NCI-H2029 treated with DMSO at 0.1 percent for 48 hours (cell line): ENCODE measurements around the gene ARHGAP28.
"Not testable (repeated sequence)": the region's sequence is repeated elsewhere in the genome, so short reads cannot be mapped to it uniquely, and the experiment has no call there.

Experiments used
- DNase-seq: peaks from one replicate; lab custom pipeline; 2025; lab: John Stamatoyannopoulos, UW

Gene ARHGAP28

GRCh38 chr18:6819332-6819731 lies 89.8 kb downstream of the ARHGAP28 start:
- no peak for DNase-seq

DNA sequence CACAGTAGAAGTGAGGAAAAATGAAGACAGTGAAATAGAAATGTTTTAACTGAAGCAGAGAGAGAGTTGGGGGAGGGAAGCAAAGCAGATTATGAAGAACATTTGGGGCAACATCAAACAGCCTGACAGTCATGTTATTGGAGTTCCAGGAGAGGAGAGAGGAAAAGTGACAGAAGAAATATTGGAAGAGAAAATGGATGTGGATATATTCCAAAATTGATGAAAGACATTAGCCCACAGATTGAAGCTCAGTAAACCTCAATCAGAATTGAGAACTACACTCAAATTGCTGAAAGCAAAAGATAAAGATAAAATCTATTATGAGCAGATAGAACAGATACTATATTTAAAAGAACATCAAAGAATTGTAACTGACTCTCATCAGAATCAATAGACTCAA lies 90.8 kb downstream of the ARHGAP28 start:
- DNase-seq = no peak

- DNase-seq = no peak
Observed at GRCh38 chr18:6821356-6821755, 91.8 kb downstream of the ARHGAP28 start.

- DNase-seq = not testable (repeated sequence)
Observed at GRCh38 chr18:6827161-6827560, 97.6 kb downstream of the ARHGAP28 start.

DNA sequence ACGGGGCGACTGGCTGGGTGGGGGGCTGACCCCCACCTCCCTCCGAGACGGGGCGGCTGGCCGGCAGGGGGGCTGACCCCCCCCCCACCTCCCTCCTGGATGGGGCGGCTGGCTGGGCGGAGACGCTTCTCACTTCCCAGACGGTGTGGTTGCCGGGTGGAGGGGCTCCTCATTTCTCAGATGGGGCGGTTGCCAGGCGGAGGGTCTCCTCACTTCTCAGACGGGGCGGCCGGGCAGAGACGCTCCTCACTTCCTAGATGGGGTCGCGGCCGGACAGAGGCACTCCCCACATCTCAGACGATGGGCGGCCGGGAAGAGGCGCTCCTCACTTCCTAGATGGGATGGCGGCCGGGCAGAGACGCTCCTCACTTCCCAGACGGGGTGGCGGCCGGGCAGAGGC lies 98.0 kb downstream of the ARHGAP28 start:
- DNase-seq = not testable (repeated sequence)

DNA sequence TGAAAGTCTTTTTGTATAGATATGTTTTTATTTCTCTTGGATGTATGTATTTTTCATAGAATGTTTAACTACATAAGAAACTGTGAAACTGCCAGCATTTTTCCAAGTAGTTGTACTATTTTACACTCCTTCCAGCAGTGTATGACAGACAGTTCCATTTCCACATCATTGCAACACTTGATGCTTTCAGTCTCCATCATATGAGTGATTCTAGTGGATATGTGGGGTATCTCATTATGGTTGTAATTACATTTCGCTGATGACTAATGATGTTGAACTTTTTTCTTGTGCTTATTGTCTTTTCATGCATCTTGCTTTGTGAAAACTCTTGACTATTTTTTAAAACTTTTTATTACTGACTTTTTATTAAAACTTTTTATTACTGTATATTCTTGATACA lies 101.4 kb downstream of the ARHGAP28 start:
- no peak for DNase-seq

DNA sequence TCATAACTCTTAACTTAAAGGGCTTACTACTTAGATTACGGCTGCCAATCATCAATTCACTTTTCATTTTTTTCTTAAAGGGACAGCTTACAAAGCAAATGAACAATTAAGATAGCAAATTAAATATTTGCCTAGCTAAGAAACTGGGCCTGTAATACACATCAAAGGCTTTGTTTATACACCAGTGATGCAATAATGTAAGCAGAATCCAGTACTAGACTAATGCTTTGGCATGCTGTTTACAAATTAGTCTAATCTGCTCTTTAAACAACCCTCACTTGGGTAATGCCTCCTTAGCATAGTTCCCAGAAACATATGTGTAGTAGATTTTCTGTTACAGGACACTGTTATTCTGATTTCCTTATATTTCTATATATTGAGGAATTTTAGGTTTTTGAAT lies 105.8 kb downstream of the ARHGAP28 start:
- no peak for DNase-seq

GRCh38 chr18:6836331-6836730 lies 106.8 kb downstream of the ARHGAP28 start:
- DNase-seq = no peak

DNA sequence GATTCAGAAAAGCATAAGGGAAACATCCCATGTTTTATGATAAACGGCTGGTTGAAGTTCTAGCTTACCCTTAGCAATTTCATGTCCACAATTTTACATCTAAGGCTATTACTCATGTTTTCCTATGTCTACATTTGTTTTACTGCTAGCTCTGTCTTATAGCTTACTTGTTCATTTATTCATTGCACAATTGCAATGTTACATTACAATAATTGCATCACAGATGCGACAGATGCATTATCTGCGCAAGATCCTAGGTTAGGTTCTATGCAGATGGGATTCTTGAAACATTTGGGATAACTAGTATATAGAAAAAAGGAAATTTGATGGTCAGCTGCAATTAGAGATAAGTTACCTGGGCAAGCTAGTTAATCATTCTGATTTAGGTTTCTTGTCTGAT lies 108.4 kb downstream of the ARHGAP28 start:
- no peak for DNase-seq

DNA sequence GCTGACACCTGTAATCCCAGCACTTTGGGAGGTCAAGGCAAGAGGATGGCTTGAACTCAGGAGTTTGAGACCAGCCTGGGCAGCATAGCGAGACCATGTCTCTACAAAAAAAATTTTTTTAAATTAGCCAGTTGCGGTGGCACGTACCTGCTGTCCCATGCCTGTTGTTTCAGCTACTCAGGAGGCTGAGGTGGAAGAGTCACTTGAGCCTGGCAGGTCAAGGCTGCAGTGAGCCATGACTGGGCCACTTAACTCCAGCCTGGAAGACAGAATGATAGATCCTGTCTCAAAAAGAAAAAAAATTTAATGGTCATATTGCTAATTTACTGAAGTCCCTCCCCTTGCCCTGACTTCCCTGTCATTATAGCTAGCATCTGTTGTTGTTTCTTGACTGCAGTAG lies 112.6 kb downstream of the ARHGAP28 start:
- no peak for DNase-seq

GRCh38 chr18:6843308-6843707 lies 113.8 kb downstream of the ARHGAP28 start:
- DNase-seq = no peak

GRCh38 chr18:6845521-6845920 lies 116.0 kb downstream of the ARHGAP28 start:
- DNase-seq = not testable (repeated sequence)

- no peak for DNase-seq
Observed at GRCh38 chr18:6850396-6850795, 120.9 kb downstream of the ARHGAP28 start.

DNA sequence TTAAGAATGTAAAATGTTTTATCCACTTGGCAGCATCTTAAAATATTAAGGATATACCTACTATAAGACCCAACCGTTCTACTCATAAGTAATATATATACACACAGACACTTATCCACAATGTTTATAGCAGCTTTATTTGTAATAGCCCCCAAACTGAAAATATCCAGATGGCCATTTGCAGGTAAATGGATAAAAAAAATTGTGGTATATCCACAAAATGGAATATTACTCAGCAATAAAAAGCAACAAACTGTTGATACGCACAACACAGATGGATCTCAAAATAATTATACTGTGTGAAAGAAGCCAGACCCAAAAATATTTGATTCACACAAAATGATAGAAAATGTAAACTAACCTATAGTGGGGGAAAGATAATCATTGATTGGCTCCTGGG lies 122.0 kb downstream of the ARHGAP28 start:
- DNase-seq = no peak

DNA sequence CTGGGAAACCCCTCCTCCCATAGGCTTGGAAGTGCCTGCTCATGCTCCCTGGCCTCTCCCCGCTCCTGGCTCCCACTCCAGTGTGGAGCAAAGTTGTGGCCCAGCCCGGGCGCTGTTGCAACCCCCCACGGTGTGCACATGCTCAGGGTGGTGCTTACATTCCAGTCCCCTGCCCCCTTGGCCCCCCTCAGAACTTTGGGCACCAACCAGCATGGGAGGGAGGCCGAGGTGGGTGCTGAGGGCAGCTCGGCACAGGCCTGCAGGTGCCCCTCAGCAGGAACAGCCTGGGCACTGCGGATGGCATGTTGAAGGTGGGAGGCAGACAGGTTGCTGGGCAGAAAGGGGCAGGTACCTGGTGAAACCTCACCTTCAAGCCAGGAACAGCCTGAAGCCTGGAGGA lies 125.3 kb downstream of the ARHGAP28 start:
- DNase-seq = no peak

DNA sequence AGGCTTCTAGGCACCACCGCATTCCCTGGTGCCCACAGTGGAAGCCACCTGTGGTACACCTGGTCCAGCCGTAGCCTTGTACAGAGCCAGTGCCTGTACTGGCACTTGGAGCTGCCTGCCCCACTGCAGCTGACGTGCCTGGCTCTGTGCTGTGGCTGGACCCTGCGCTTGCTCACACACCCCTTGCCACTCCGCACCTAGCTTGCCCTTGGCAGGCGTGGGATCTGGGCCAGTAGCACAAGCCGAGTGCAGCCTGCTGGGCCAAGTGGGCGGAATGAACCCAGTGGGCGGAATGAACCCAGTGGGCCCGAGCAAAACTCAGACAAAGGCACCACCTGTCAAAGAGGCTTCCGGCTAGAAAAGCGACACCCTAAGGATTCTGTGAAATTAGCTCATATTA lies 126.3 kb downstream of the ARHGAP28 start:
- no peak for DNase-seq

DNA sequence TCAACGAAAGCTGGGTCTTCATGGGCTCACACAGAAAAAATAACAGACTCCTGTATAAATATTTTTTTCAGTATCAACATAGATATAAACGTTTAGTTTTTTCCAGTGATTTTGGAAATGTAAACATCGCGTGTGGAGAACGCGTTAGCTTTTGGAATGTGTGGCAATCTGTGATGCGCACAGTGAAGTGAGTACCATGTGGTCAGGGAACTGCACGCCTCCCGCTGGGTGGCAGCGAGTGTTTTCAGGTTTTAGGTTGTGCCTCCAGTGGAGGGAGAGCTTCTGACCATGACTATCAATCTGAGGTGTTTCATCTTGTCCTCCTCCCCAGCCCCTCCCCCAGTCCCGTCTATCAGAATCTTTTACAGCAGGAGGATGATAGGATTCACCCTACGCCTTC lies 127.8 kb downstream of the ARHGAP28 start:
- DNase-seq = no peak

GRCh38 chr18:6859676-6860422 lies 130.3 kb downstream of the ARHGAP28 start:
- DNase-seq = no peak

DNA sequence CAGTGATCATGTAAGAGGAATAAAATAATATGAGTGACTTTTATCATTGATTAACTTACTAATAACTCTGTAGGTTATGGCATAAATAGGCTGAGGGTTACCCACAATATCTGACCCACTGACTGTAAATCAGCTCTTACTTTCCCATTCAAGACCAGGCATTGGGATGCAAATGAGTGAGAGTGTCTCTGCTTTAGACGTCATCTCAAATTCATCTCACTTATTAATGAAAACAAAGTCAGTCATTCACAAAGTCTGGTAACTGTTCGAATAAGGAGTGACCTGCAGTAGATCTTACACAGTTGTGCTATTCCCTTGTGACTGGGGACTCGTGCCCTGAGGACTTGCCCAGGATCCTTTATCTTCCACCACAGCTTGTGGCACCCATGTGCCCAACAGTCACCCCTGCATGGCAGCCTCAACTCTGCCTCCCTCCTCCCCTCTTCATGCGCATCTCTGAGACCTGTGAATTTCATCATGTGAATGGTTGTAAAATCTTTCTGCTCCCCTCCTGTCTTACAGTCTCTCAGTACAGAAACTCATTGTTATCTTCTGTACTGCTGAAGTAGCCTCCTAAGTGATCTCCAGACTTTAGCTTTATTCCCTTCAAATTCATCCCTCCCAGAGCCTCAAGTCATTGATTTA lies 131.4 kb downstream of the ARHGAP28 start:
- no peak for DNase-seq

GRCh38 chr18:6865251-6865650 lies 135.7 kb downstream of the ARHGAP28 start:
- DNase-seq = no peak

GRCh38 chr18:6866552-6867085 lies 137.1 kb downstream of the ARHGAP28 start:
- DNase-seq = no peak

GRCh38 chr18:6868033-6868432 lies 138.5 kb downstream of the ARHGAP28 start:
- no peak for DNase-seq

DNA sequence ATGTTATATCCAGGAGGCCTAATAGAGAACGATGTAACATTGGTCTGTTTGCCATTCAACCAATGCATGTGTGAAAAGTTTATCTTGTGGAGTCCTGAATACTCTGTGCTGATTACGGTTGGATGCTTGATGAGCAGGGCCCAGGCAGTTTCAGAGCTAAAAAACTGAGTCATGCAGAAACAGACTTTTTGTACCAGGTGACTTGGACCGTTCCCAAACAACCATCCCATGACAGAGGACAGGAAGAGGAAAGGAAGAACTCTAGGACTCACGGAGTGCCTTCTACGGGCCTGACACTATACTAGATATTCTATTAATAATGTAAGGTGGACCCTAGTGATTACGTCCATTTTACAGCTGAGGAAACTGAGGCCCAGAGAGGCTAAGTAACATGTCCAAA lies 142.1 kb downstream of the ARHGAP28 start:
- DNase-seq = no peak
